NCI-H1694 (cell line): Measurements from ENCODE around the gene HPDL.
"Not testable (repeated sequence)": the region's sequence is repeated elsewhere in the genome, so short reads cannot be mapped to it uniquely, and the experiment has no call there.

Experiments
- DNase-seq: peaks from one replicate; lab custom pipeline; 2025; lab: John Stamatoyannopoulos, UW

HPDL gene

GRCh38 chr1:45326627-45327623 is at the start of gene HPDL:
Gene HPDL (plus strand): TSS chr1:45326895. CDS start chr1:45327149, 254 bp downstream.
- peak; percentile 36 for DNase-seq

- no peak for DNase-seq
Observed at GRCh38 chr1:45282351-45282750, 44.3 kb upstream of the HPDL start.

- not testable (repeated sequence) for DNase-seq
Observed at GRCh38 chr1:45284858-45285257, 41.8 kb upstream of the HPDL start.

- DNase-seq, result not testable (repeated sequence)
Observed at GRCh38 chr1:45286521-45286920, 40.2 kb upstream of the HPDL start.

- DNase-seq, result not testable (repeated sequence)
Observed at GRCh38 chr1:45291002-45291401, 35.7 kb upstream of the HPDL start.

- no peak for DNase-seq
Observed at GRCh38 chr1:45291716-45292115, 35.0 kb upstream of the HPDL start.

DNA sequence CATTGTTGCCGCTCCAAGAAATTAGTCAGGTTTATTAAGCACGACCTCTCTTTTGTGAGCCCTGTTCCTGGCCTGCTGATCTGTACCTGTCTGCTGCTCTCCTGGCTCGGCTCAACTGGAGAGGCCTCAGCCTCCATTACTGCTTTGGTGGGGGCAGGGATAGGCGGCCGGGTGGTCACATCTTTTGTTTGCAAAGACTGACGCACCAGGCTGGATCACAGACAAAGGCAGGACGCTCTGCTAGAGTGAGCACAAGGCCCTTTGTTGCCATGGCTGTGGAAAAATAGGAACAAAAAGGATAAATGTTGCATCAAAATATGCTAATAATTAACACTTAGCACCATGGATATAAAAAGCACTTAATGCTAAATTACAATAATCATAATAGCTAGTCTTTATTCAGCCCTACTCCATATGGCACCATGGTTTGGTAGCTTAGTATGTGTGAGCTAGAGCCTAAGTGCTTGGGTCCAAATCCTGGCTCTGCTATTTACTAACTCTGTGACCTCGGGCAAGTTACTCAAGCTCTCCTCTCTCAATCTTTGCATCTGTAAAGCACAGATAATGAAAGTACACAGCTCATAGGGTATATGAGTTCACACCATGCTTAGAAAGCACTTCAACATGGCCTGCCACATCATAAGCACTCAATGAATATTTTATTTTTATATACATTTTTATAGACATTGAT is 28.9 kb upstream of the HPDL start:
- DNase-seq, result no peak

GRCh38 chr1:45299296-45299695 is 27.4 kb upstream of the HPDL start:
- no peak for DNase-seq

GRCh38 chr1:45299981-45300668 is 26.6 kb upstream of the HPDL start:
- DNase-seq, result peak; percentile 74

- DNase-seq, result no peak
Observed at GRCh38 chr1:45300669-45300997, 26.1 kb upstream of the HPDL start.

GRCh38 chr1:45302505-45303150 is 24.1 kb upstream of the HPDL start:
- DNase-seq, result no peak

DNA sequence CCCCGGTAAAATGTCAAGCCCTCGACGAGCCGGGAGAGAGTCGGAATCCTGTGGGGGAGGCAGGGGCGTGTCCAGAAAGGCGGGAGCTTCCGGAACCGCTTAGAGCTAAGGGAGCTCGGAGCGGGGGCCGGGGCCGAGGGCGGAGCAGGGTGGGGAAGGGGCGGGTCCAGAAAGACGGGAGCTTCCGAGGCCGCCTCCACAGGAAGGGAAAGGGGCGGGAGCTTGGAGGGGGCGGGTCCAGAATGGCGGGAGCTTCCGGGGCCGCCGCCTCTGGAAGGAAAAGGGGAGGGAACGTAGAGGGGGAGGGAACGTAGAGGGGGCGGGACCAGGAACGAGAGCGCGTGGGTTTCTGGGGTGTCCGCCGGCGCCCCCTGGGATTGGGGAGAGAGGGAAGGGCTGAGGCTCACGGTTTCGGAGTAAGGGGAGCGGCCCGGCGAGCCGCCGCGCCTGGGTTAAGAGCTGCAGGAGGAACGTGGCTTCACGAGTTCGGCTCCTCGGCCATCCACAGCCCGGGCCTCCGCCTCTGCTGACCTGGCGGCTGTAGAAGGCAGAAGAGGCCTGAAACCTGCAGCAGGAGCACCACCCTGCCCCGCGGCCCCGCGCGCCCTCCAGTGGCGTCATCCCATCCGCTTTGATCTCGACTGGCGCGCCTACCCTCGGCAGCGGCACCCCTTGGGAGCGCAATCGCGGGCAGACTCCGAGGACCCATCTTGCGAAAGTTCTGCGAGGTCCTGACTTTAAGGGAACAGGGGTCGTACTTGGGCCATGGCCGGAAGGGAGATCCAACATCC is 23.0 kb upstream of the HPDL start:
- peak; percentile 95 for DNase-seq

GRCh38 chr1:45304311-45305081 is 22.2 kb upstream of the HPDL start:
- peak; percentile 5 for DNase-seq

DNA sequence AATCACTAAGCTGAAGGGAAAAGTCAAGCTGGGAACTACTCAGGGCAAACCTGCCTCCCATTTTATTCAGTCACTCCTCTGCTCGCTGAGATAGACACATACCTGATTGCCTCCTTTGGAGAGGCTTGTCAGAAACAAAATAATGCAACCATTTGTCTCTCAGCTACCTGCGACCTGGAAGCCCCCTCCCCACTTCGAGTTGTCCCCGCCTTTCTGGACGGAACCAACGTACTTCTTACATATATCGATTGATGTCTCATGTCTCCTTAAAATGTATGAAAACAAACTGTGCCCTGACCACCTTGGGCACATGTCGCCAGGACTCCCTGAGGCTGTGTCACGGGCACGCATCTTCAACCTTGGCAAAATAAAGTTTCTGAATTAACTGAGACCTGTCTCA is 21.5 kb upstream of the HPDL start:
- DNase-seq, result no peak

- no peak for DNase-seq
Observed at GRCh38 chr1:45306319-45306718, 20.4 kb upstream of the HPDL start.

GRCh38 chr1:45306905-45307304 is 19.8 kb upstream of the HPDL start:
- no peak for DNase-seq

GRCh38 chr1:45314266-45314665 is 12.4 kb upstream of the HPDL start:
- no peak for DNase-seq

GRCh38 chr1:45317166-45317565 is 9.5 kb upstream of the HPDL start:
- no peak for DNase-seq

DNA sequence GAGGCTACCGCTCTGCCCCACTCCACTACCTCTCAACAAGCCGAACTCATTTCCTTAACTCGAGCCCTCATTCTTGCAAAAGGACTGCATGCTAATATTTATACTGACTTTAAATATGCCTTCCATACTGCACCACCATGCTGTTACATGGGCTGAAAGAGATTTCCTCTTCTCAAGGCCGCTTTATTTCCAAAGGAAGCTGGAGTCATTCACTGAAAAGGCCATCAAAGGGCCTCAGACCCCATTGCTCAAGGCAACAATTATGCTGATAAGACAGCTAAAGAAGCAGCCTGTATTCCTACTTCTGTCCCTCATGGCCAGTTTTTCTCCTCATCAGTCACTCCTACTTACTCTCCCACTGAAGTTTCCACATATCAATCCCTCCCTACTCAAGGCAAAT is 6.9 kb upstream of the HPDL start:
- no peak for DNase-seq

- DNase-seq, result no peak
Observed at GRCh38 chr1:45321444-45321843, 5.3 kb upstream of the HPDL start.
